Measurements from ENCODE around the gene RABGAP1L.

DNA sequence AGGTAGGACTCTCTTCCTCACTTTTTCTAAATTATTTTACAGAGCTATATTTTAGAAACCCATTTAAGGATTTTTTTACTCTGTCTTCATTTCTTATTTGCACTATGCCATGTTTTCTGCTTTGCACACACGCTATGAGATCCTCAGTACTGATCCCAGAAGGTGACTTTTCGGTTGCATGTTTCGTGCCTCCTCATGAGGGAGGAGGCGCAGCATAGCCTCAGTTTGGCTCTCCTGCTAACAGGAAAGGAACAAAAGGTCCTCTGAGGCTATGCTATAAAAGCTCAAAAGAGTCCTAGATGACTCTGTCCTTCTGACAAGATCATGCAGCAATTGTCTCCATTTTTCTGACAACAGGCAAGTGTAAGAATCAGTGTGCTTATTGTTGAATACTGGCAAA is 478.2 kb downstream of the RABGAP1L start:
- no peak for TF ChIP-seq TCF7L2 (IDR thresholded peaks at IDR 0.05; ENCODE audit: borderline replicate concordance, low read depth, low read length)
- no peak for TF ChIP-seq ZNF10 (tag by site-specific recombination; IDR thresholded peaks at IDR 0.05)
- no peak for TF ChIP-seq ZEB2 (tag by site-specific recombination; IDR thresholded peaks at IDR 0.05)
- no peak for TF ChIP-seq ZNF132 (tag by site-specific recombination; IDR thresholded peaks at IDR 0.05; ENCODE audit: borderline replicate concordance)
- TF ChIP-seq CTCF (tag by site-specific recombination; IDR thresholded peaks at IDR 0.05): no peak

Measured in HEK293 (cell line).